T-helper 1 cell treated with Interleukin-12 subunit alpha and Interleukin-12 subunit beta and Interleukin-4 antibody, amounts not matched to agents 30 μg/mL and 1 μg/mL, for 36 hours (primary cell): ENCODE data around the gene ELFN2.

Source experiments
- H3K27ac Mint-ChIP-seq: one replicate; pipeline ENCODE4 v1.8.0; 2021; ENCODE audit warnings: mild to moderate bottlenecking, mixed read lengths
- H3K27me3 Mint-ChIP-seq: one replicate; pipeline ENCODE4 v1.8.0; 2021; ENCODE audit warnings: low read depth, mixed read lengths
- H3K36me3 Mint-ChIP-seq: one replicate; pipeline ENCODE4 v1.8.0; 2021; ENCODE audit warnings: low read depth, mixed read lengths
- H3K4me1 Mint-ChIP-seq: one replicate; pipeline ENCODE4 v1.8.0; 2021; ENCODE audit warnings: low read depth, mixed read lengths
- H3K4me3 Mint-ChIP-seq: one replicate; pipeline ENCODE4 v1.8.0; 2021; ENCODE audit warnings: mild to moderate bottlenecking, moderate library complexity, mixed read lengths
- H3K9me3 Mint-ChIP-seq: one replicate; pipeline ENCODE4 v1.8.0; 2021; ENCODE audit warnings: mixed read lengths

The ELFN2 gene

GRCh38 chr22:37443086-37443485 is 15.8 kb upstream of the ELFN2 start:
- H3K9me3 Mint-ChIP-seq = no peaks in the 10 kb centered on the region
- H3K27ac Mint-ChIP-seq = no peak overlapping the region

GRCh38 chr22:37442537-37442936 is 15.3 kb upstream of the ELFN2 start:
- no peaks in the 10 kb centered on the region for H3K9me3 Mint-ChIP-seq
- H3K4me3 Mint-ChIP-seq = no peak overlapping the region

More at GRCh38 chr22:37443086-37443485, 15.8 kb upstream of the ELFN2 start:
- peaks cover 14% of the 10 kb centered on the region for H3K27me3 Mint-ChIP-seq
- H3K36me3 Mint-ChIP-seq = no peaks in the 10 kb centered on the region
- H3K4me3 Mint-ChIP-seq = no peak overlapping the region
- peaks cover 5% of the 10 kb centered on the region for H3K4me1 Mint-ChIP-seq

GRCh38 chr22:37442135-37442534 is 14.9 kb upstream of the ELFN2 start:
- peaks cover 5% of the 10 kb centered on the region for H3K4me1 Mint-ChIP-seq
- no peaks in the 10 kb centered on the region for H3K36me3 Mint-ChIP-seq
- peaks cover 14% of the 10 kb centered on the region for H3K27me3 Mint-ChIP-seq
- H3K9me3 Mint-ChIP-seq = no peaks in the 10 kb centered on the region
- H3K27ac Mint-ChIP-seq = no peak overlapping the region
- no peak overlapping the region for H3K4me3 Mint-ChIP-seq

More at GRCh38 chr22:37442537-37442936, 15.3 kb upstream of the ELFN2 start:
- peaks cover 14% of the 10 kb centered on the region for H3K27me3 Mint-ChIP-seq
- peaks cover 5% of the 10 kb centered on the region for H3K4me1 Mint-ChIP-seq
- no peaks in the 10 kb centered on the region for H3K36me3 Mint-ChIP-seq
- no peak overlapping the region for H3K27ac Mint-ChIP-seq

- Mint-ChIP-seq H3K27ac (no peak overlapping the region), H3K4me3 (no peak overlapping the region), H3K27me3 (peaks cover 14% of the 10 kb centered on the region), H3K36me3 (no peaks in the 10 kb centered on the region), H3K4me1 (peaks cover 5% of the 10 kb centered on the region), H3K9me3 (no peaks in the 10 kb centered on the region)
Observed at GRCh38 chr22:37440875-37441274, 13.6 kb upstream of the ELFN2 start.

- Mint-ChIP-seq H3K27me3 (peaks cover 14% of the 10 kb centered on the region), H3K4me1 (peaks cover 5% of the 10 kb centered on the region), H3K9me3 (peaks cover under 1% of the 10 kb centered on the region), H3K36me3 (no peaks in the 10 kb centered on the region), H3K27ac (no peak overlapping the region), H3K4me3 (no peak overlapping the region)
Observed at GRCh38 chr22:37439347-37439746, 12.1 kb upstream of the ELFN2 start.

GRCh38 chr22:37435970-37436603 is 8.8 kb upstream of the ELFN2 start:
- H3K4me1 Mint-ChIP-seq = peaks cover 14% of the 10 kb centered on the region
- no peaks in the 10 kb centered on the region for H3K36me3 Mint-ChIP-seq
- H3K4me3 Mint-ChIP-seq = no peak overlapping the region
- H3K27me3 Mint-ChIP-seq = peaks cover 8% of the 10 kb centered on the region
- peaks cover 9% of the 10 kb centered on the region for H3K9me3 Mint-ChIP-seq
- H3K27ac Mint-ChIP-seq = no peak overlapping the region

- Mint-ChIP-seq H3K36me3 (no peaks in the 10 kb centered on the region), H3K27ac (no peak overlapping the region), H3K4me3 (no peak overlapping the region), H3K4me1 (peaks cover 16% of the 10 kb centered on the region), H3K9me3 (peaks cover 9% of the 10 kb centered on the region), H3K27me3 (peaks cover 18% of the 10 kb centered on the region)
Observed at GRCh38 chr22:37433786-37434185, 6.5 kb upstream of the ELFN2 start.

- H3K27me3 Mint-ChIP-seq = peaks cover 28% of the 10 kb centered on the region
- H3K27ac Mint-ChIP-seq = no peak overlapping the region
Observed at GRCh38 chr22:37432708-37433054, 5.4 kb upstream of the ELFN2 start.

GRCh38 chr22:37431801-37432707 is 4.8 kb upstream of the ELFN2 start:
- peak overlapping the region; percentile 4 for H3K4me3 Mint-ChIP-seq
- H3K36me3 Mint-ChIP-seq = no peaks in the 10 kb centered on the region
- H3K9me3 Mint-ChIP-seq = peaks cover 9% of the 10 kb centered on the region
- no peak overlapping the region for H3K27ac Mint-ChIP-seq
- peaks cover 30% of the 10 kb centered on the region for H3K27me3 Mint-ChIP-seq
- peaks cover 16% of the 10 kb centered on the region for H3K4me1 Mint-ChIP-seq

More at GRCh38 chr22:37432708-37433054, 5.4 kb upstream of the ELFN2 start:
- Mint-ChIP-seq H3K9me3 (peaks cover 9% of the 10 kb centered on the region), H3K4me1 (peaks cover 16% of the 10 kb centered on the region), H3K36me3 (no peaks in the 10 kb centered on the region), H3K4me3 (no peak overlapping the region)

GRCh38 chr22:37431366-37431765 is 4.1 kb upstream of the ELFN2 start:
- H3K27me3 Mint-ChIP-seq = peaks cover 37% of the 10 kb centered on the region
- H3K36me3 Mint-ChIP-seq = no peaks in the 10 kb centered on the region
- no peak overlapping the region for H3K4me3 Mint-ChIP-seq
- H3K9me3 Mint-ChIP-seq = peaks cover 9% of the 10 kb centered on the region
- peaks cover 16% of the 10 kb centered on the region for H3K4me1 Mint-ChIP-seq
- H3K27ac Mint-ChIP-seq = no peak overlapping the region

- peaks cover 16% of the 10 kb centered on the region for H3K4me1 Mint-ChIP-seq
- peaks cover 9% of the 10 kb centered on the region for H3K9me3 Mint-ChIP-seq
- no peak overlapping the region for H3K27ac Mint-ChIP-seq
- peaks cover 41% of the 10 kb centered on the region for H3K27me3 Mint-ChIP-seq
- H3K4me3 Mint-ChIP-seq = no peak overlapping the region
- no peaks in the 10 kb centered on the region for H3K36me3 Mint-ChIP-seq
Observed at GRCh38 chr22:37430941-37431340, 3.7 kb upstream of the ELFN2 start.

- no peaks in the 10 kb centered on the region for H3K36me3 Mint-ChIP-seq
- H3K9me3 Mint-ChIP-seq = peaks cover 5% of the 10 kb centered on the region
- peaks cover 19% of the 10 kb centered on the region for H3K4me1 Mint-ChIP-seq
- peaks cover 61% of the 10 kb centered on the region for H3K27me3 Mint-ChIP-seq
- H3K27ac Mint-ChIP-seq = no peak overlapping the region
- no peak overlapping the region for H3K4me3 Mint-ChIP-seq
Observed at GRCh38 chr22:37428649-37429586, 1.6 kb upstream of the ELFN2 start.

GRCh38 chr22:37427711-37428635 is 694 bp upstream of the ELFN2 start:
- no peak overlapping the region for H3K4me3 Mint-ChIP-seq
- H3K4me1 Mint-ChIP-seq = peaks cover 19% of the 10 kb centered on the region
- H3K27me3 Mint-ChIP-seq = peaks cover 61% of the 10 kb centered on the region
- no peaks in the 10 kb centered on the region for H3K36me3 Mint-ChIP-seq
- no peak overlapping the region for H3K27ac Mint-ChIP-seq
- peaks cover 5% of the 10 kb centered on the region for H3K9me3 Mint-ChIP-seq
